ENCODE results near the gene KATNAL2.

- TF ChIP-seq CTCF (IDR thresholded peaks at IDR 0.05) (no peak), POLR2A (IDR thresholded peaks at IDR 0.05) (no peak)
Observed at GRCh38 chr18:46910856-46911255, 6.5 kb upstream of the KATNAL2 start.
